Glomerular endothelial cell (primary cell): ENCODE results near the gene LPP. TPM values are rescaled to one million over a fixed set of nuclear protein-coding genes. Genes with fewer than 3 reads are reported as not detected.

Experiments
- DNase-seq: peaks from one replicate; pipeline ENCODE4 v3.0.0-alpha.2; 2011; ENCODE audit warnings: low read depth, low spot score; ENCODE audit errors: extremely low read depth
- total RNA-seq: library from RNA; depleted of rRNA; stranded (reverse); fragments of >200 nt; gene quantifications from 2 replicates; pipeline ENCODE4 v1.2.3, GENCODE V29; 2015

LPP gene
- total RNA-seq, 1 donor from 2014 or later: 132 TPM

GRCh38 chr3:188350961-188351360 is 197.0 kb downstream of the LPP start:
- no peak for DNase-seq

- DNase-seq: no peak
Observed at GRCh38 chr3:188351648-188352047, 197.7 kb downstream of the LPP start.

- DNase-seq: no peak
Observed at GRCh38 chr3:188352196-188352927, 198.4 kb downstream of the LPP start.

- no peak for DNase-seq
Observed at GRCh38 chr3:188353426-188353825, 199.5 kb downstream of the LPP start.

- DNase-seq: no peak
Observed at GRCh38 chr3:188358787-188359493, 205.0 kb downstream of the LPP start.

- DNase-seq: no peak
Observed at GRCh38 chr3:188360364-188360881, 206.5 kb downstream of the LPP start.

- DNase-seq: no peak
Observed at GRCh38 chr3:188361888-188362287, 207.9 kb downstream of the LPP start.

- DNase-seq: peak; percentile 90
Observed at GRCh38 chr3:188362405-188362831, 208.5 kb downstream of the LPP start.

- DNase-seq: no peak
Observed at GRCh38 chr3:188365184-188365583, 211.2 kb downstream of the LPP start.

- peak; percentile 96 for DNase-seq
Observed at GRCh38 chr3:188365988-188366698, 212.2 kb downstream of the LPP start.

GRCh38 chr3:188367678-188368077 is 213.7 kb downstream of the LPP start:
- no peak for DNase-seq

- no peak for DNase-seq
Observed at GRCh38 chr3:188369526-188369925, 215.6 kb downstream of the LPP start.

- no peak for DNase-seq
Observed at GRCh38 chr3:188370081-188370830, 216.3 kb downstream of the LPP start.

- no peak for DNase-seq
Observed at GRCh38 chr3:188378786-188379185, 224.8 kb downstream of the LPP start.

- DNase-seq: no peak
Observed at GRCh38 chr3:188380252-188380651, 226.3 kb downstream of the LPP start.

GRCh38 chr3:188380722-188381121 is 226.8 kb downstream of the LPP start:
- no peak for DNase-seq

GRCh38 chr3:188383748-188384147 is 229.8 kb downstream of the LPP start:
- no peak for DNase-seq

GRCh38 chr3:188385295-188385694 is 231.3 kb downstream of the LPP start:
- DNase-seq: no peak

GRCh38 chr3:188389711-188390342 is 235.9 kb downstream of the LPP start:
- DNase-seq: no peak

- DNase-seq: no peak
Observed at GRCh38 chr3:188390343-188390718, 236.4 kb downstream of the LPP start.
